GM23338 (cell line): ENCODE results near the gene UST. TPM values are rescaled to one million over a fixed set of nuclear protein-coding genes. Genes with fewer than 3 reads are reported as not detected.

Experiments
- ATAC-seq: fragments of 200-7000 bp; cut with Tn5 transposase; 3 replicates; pipeline ENCODE4 v1.9.1; 2020
- DNase-seq: peaks from one replicate; pipeline ENCODE4 v3.0.0-alpha.2; 2015; ENCODE audit warnings: low spot score
- H2AFZ ChIP-seq: fragments of 200-600 bp; sonication (generic); 2 replicates; pipeline ENCODE4 v1.8.0; 2016; ENCODE audit warnings: antibody characterized with exemption, mild to moderate bottlenecking, moderate library complexity
- H3F3A ChIP-seq: fragments of 200-600 bp; sonication (generic); replicated peaks from 2 replicates; pipeline ENCODE4 v1.8.0; 2017; ENCODE audit warnings: antibody characterized with exemption, mixed run types, low read depth
- H3K27ac ChIP-seq: fragments of 200-600 bp; sonication (generic); 2 replicates; pipeline ENCODE4 v1.6.1; 2016; ENCODE audit warnings: low read depth
- H3K27me3 ChIP-seq: fragments of 200-600 bp; sonication (generic); 2 replicates; pipeline ENCODE4 v1.8.0; 2016; ENCODE audit warnings: mild to moderate bottlenecking, mixed run types, moderate library complexity; ENCODE audit not compliant: insufficient read depth
- H3K36me3 ChIP-seq: fragments of 200-600 bp; sonication (generic); 2 replicates; pipeline ENCODE4 v1.8.0; 2016; ENCODE audit warnings: mild to moderate bottlenecking; ENCODE audit not compliant: insufficient read depth
- H3K4me1 ChIP-seq: fragments of 200-600 bp; sonication (generic); 2 replicates; pipeline ENCODE4 v1.8.0; 2016; ENCODE audit warnings: mild to moderate bottlenecking, moderate library complexity; ENCODE audit not compliant: insufficient read depth
- H3K4me2 ChIP-seq: fragments of 200-600 bp; sonication (generic); 2 replicates; pipeline ENCODE4 v1.7.1; 2017; ENCODE audit warnings: mixed run types
- H3K4me3 ChIP-seq: fragments of 200-600 bp; sonication (generic); 2 replicates; pipeline ENCODE4 v1.6.1; 2016; ENCODE audit warnings: mixed run types
- H3K79me2 ChIP-seq: fragments of 200-600 bp; sonication (generic); replicated peaks from 2 replicates; pipeline ENCODE4 v1.8.0; 2017; ENCODE audit warnings: mild to moderate bottlenecking; ENCODE audit not compliant: insufficient read depth
- H3K9me2 ChIP-seq: fragments of 200-600 bp; sonication (generic); 2 replicates; pipeline ENCODE4 v1.8.0; 2017; ENCODE audit not compliant: insufficient read depth
- H4K20me1 ChIP-seq: fragments of 200-600 bp; sonication (generic); replicated peaks from 2 replicates; pipeline ENCODE4 v1.8.0; 2017; ENCODE audit warnings: mild to moderate bottlenecking; ENCODE audit not compliant: insufficient read depth
- H3K27ac Mint-ChIP-seq: 2 replicates; pipeline ENCODE4 v1.8.0; 2020; ENCODE audit warnings: inconsistent platforms, mild to moderate bottlenecking, moderate library complexity, mixed read lengths
- H3K27me3 Mint-ChIP-seq: 3 replicates; pipeline ENCODE4 v1.8.0; 2022; ENCODE audit warnings: low read depth, mild to moderate bottlenecking, moderate library complexity, mixed read lengths, inconsistent platforms; ENCODE audit not compliant: insufficient read depth, poor library complexity
- H3K36me3 Mint-ChIP-seq: 3 replicates; pipeline ENCODE4 v1.8.0; 2021; ENCODE audit warnings: low read depth, mild to moderate bottlenecking, inconsistent platforms, moderate library complexity, mixed read lengths
- H3K4me1 Mint-ChIP-seq: 3 replicates; pipeline ENCODE4 v1.8.0; 2020; ENCODE audit warnings: mild to moderate bottlenecking, inconsistent platforms, mixed read lengths
- H3K4me3 Mint-ChIP-seq: 3 replicates; pipeline ENCODE4 v1.8.0; 2021; ENCODE audit warnings: moderate library complexity, mild to moderate bottlenecking, inconsistent platforms, mixed read lengths
- H3K9me3 Mint-ChIP-seq: 3 replicates; pipeline ENCODE4 v1.8.0; 2020; ENCODE audit warnings: moderate library complexity, mild to moderate bottlenecking, inconsistent platforms, mixed read lengths
- CREB1 ChIP-seq: fragments of 250-450 bp; sonication (Bioruptor Pico); IDR thresholded peaks from 2 replicates; pipeline ENCODE4 v1.5.0; 2020; ENCODE audit warnings: low read depth, mild to moderate bottlenecking, moderate library complexity
- EZH2phosphoT487 ChIP-seq: fragments of 200-600 bp; sonication (generic); IDR thresholded peaks from one replicate; pipeline ENCODE4 v1.8.1; 2018; ENCODE audit warnings: antibody characterized with exemption; ENCODE audit not compliant: unreplicated experiment
- JUNB ChIP-seq: IDR thresholded peaks from one replicate; pipeline ENCODE4 v1.6.1; 2016; ENCODE audit warnings: antibody characterized with exemption; ENCODE audit not compliant: unreplicated experiment
- NANOG ChIP-seq: IDR thresholded peaks from 2 replicates; pipeline ENCODE4 v1.6.1; 2016; ENCODE audit warnings: antibody characterized with exemption, borderline replicate concordance
- POLR2AphosphoS5 ChIP-seq: IDR thresholded peaks from 2 replicates; pipeline ENCODE4 v1.6.1; 2016; ENCODE audit warnings: antibody characterized with exemption, low read depth
- REST ChIP-seq: IDR thresholded peaks from one replicate; pipeline ENCODE4 v1.6.1; 2018; ENCODE audit warnings: antibody characterized with exemption; ENCODE audit not compliant: unreplicated experiment
- STAT1 ChIP-seq: IDR thresholded peaks from one replicate; pipeline ENCODE4 v1.6.1; 2016; ENCODE audit warnings: antibody characterized with exemption; ENCODE audit not compliant: unreplicated experiment
- ZNF114 ChIP-seq: fragments of 250-450 bp; sonication (Bioruptor Pico); IDR thresholded peaks from 2 replicates; pipeline ENCODE4 v1.5.0; 2020; ENCODE audit warnings: mild to moderate bottlenecking, moderate library complexity
- ZNF331 ChIP-seq: fragments of 250-450 bp; sonication (Bioruptor Pico); IDR thresholded peaks from 2 replicates; pipeline ENCODE4 v1.5.0; 2020; ENCODE audit warnings: low read depth, mild to moderate bottlenecking, moderate library complexity
- polyA plus RNA-seq: library from polyadenylated mRNA; unstranded; fragments of >200 nt; fragmentation: Nextera tagmentation; extraction: Ambion mirVana; gene quantifications from 2 replicates; pipeline ENCODE4 v1.2.1, GENCODE V29; 2016
- total RNA-seq: library from RNA; depleted of rRNA; stranded (reverse); fragments of >200 nt; shearing (Covaris generic); gene quantifications from 2 replicates; pipeline ENCODE4 v1.2.3, GENCODE V29; 2014
- TF ChIP-seq, protein P1 (sequence below), 2 experiments: fragments of 200-600 bp in 1 of 2; sonication (generic) in 1 of 2; conservative IDR thresholded peaks; 2 replicates each; pipeline versions ENCODE4 v1.5.1 to v1.6.1; 2016 to 2017; ENCODE audit warnings: antibody characterized with exemption in 2 of 2, low read depth in 2 of 2, mild to moderate bottlenecking in 2 of 2, moderate library complexity in 1 of 2
- TF ChIP-seq, protein P2 (sequence below): IDR thresholded peaks from 2 replicates; pipeline ENCODE4 v1.6.1; 2016; ENCODE audit warnings: antibody characterized with exemption

The UST gene
- total and polyA plus RNA-seq, 2 experiments from 2014 or later = 12.6 to 33.0 TPM

DNA sequence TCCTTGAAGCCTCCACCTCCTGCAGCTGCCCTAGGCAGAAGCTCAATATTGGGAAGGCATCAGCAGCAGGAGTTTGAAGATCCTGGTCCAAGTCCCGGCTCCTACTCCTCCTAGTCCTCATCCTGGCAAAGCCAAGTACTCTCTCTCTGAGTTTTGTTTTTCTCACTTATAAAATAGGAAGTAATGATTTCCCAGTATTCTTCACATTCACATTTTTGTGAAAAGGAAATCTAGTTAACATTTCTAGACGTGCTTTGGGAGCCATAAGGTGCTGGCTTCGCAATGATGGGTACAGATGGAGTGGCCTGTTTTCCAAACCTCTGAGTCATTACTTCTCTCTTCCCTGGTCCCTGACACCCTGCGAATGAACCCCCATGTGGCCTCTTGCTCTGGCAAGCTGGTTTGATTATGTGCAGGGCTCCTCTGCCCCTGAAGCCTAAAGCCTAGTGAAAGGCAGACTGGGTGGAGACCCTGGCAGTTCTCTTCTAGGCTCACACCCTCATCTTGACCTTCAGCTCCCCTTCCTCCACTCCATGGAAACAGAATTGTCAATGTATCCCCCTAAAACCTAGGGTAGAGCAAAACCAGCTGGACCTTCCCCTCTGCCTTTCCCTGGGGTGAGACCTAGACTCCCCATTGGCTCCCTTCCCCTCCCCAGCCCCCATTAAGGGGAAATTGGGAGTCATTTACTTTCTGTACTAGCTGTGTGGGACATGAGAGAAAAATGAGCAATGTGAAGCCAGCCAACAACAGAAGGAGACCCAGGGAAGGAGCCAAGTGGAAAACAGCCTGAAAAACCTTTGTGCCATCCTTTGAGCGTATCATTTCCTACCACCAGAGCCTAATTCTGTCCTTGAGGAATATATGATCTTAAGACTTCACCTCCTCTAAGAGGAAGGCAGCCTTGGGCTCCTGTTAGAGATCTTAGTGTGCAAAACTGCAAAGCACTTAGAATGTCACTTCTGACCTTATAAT lies 158.4 kb downstream of the UST start (continued):
- TF ChIP-seq, protein P1, sequence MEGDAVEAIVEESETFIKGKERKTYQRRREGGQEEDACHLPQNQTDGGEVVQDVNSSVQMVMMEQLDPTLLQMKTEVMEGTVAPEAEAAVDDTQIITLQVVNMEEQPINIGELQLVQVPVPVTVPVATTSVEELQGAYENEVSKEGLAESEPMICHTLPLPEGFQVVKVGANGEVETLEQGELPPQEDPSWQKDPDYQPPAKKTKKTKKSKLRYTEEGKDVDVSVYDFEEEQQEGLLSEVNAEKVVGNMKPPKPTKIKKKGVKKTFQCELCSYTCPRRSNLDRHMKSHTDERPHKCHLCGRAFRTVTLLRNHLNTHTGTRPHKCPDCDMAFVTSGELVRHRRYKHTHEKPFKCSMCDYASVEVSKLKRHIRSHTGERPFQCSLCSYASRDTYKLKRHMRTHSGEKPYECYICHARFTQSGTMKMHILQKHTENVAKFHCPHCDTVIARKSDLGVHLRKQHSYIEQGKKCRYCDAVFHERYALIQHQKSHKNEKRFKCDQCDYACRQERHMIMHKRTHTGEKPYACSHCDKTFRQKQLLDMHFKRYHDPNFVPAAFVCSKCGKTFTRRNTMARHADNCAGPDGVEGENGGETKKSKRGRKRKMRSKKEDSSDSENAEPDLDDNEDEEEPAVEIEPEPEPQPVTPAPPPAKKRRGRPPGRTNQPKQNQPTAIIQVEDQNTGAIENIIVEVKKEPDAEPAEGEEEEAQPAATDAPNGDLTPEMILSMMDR (conservative IDR thresholded peaks at IDR 0.05; ENCODE audit: low read depth in 2 of 2) = no peak
- no peak for TF ChIP-seq CREB1
- no peak for TF ChIP-seq POLR2AphosphoS5

GRCh38 chr6:148905901-148906300 lies 159.1 kb downstream of the UST start:
- Mint-ChIP-seq H3K4me1 (peaks cover 17% of the 10 kb centered on the region), H3K27me3 (no peaks in the 10 kb centered on the region), H3K4me3 (no peak overlapping the region), H3K27ac (no peak overlapping the region), H3K36me3 (peaks cover 1% of the 10 kb centered on the region; the same call in 2 of the 3 replicates), H3K9me3 (no peaks in the 10 kb centered on the region)
- Histone ChIP-seq H4K20me1 (no peaks in the 10 kb centered on the region; the same call in 1 of the 2 replicates), H3K4me1 (peaks cover 12% of the 10 kb centered on the region), H3K27ac (no peak overlapping the region), H3K36me3 (no peaks in the 10 kb centered on the region; the same call in 1 of the 2 replicates), H3K4me2 (no peak overlapping the region), H2AFZ (no peak overlapping the region), H3K9me2 (no peaks in the 10 kb centered on the region), H3K27me3 (no peaks in the 10 kb centered on the region), H3K79me2 (peaks cover 19% of the 10 kb centered on the region), H3K4me3 (no peak overlapping the region), H3F3A (no peaks in the 10 kb centered on the region)
- ATAC-seq (no peak), DNase-seq (no peak)
- TF ChIP-seq ZNF114 (CRISPR knock-in tag) = no peak
- no peak for TF ChIP-seq POLR2AphosphoS5
- TF ChIP-seq JUNB = no peak
- TF ChIP-seq, protein P2, sequence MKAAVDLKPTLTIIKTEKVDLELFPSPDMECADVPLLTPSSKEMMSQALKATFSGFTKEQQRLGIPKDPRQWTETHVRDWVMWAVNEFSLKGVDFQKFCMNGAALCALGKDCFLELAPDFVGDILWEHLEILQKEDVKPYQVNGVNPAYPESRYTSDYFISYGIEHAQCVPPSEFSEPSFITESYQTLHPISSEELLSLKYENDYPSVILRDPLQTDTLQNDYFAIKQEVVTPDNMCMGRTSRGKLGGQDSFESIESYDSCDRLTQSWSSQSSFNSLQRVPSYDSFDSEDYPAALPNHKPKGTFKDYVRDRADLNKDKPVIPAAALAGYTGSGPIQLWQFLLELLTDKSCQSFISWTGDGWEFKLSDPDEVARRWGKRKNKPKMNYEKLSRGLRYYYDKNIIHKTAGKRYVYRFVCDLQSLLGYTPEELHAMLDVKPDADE = no peak
- TF ChIP-seq REST = no peak
- no peak for TF ChIP-seq NANOG
- TF ChIP-seq ZNF331 = no peak
- no peak for TF ChIP-seq EZH2phosphoT487
- TF ChIP-seq STAT1 = no peak
